ENCODE measurements around the gene CHAC1.

CHAC1 gene

DNA sequence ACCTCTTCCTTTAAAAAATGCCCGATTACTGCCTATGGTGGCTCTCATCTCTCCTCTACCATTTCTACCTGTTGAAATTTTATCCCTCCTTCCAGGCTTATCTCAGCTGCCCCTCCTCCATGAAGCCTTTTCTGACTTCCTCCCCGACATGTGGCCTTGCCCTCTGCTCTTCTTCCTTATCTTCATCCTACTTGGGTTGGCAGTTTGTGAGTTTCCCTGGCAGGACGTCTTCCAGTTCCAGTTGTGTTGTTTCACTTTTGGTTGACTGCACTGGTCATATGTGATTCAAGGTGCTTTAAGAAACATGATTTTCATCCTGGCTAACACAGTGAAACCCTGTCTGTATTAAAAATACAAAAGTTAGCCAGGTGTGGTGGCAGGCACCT lies 19.8 kb upstream of the CHAC1 start:
- no peaks in the 10 kb centered on the region for H3K79me2 ChIP-seq (ENCODE audit: insufficient read depth, low read length)
- H3K9ac ChIP-seq (ENCODE audit: low read length): no peak overlapping the region
- no peak overlapping the region for H3K4me3 ChIP-seq (ENCODE audit: low read depth, low read length, poor library complexity, severe bottlenecking)
- no peaks in the 10 kb centered on the region for H3K9me2 ChIP-seq (ENCODE audit: low read depth, low read length)
- no peaks in the 10 kb centered on the region for H3F3A ChIP-seq (ENCODE audit: insufficient read depth, low read length)
- H3K4me2 ChIP-seq (ENCODE audit: low read length): no peak overlapping the region
- no peaks in the 10 kb centered on the region for H3K9me3 ChIP-seq (ENCODE audit: low read length)
- H3K36me3 ChIP-seq (ENCODE audit: insufficient read depth, low read length): no peaks in the 10 kb centered on the region
- no peak overlapping the region for H2AFZ ChIP-seq (ENCODE audit: low read length)
- 0 out of 2 replicates have a peak, but pooled peaks cover 4% of the 10 kb centered on the region for H3K27me3 ChIP-seq (ENCODE audit: insufficient read depth, low read length)
- H3K27ac ChIP-seq (ENCODE audit: low read depth, low read length, poor library complexity, severe bottlenecking): no peak overlapping the region
- peaks cover 30% of the 10 kb centered on the region for H3K4me1 ChIP-seq (ENCODE audit: insufficient read depth, low read length, severe bottlenecking)
- TF ChIP-seq EZH2 (IDR thresholded peaks at IDR 0.05; ENCODE audit: borderline replicate concordance, low read length): no peak
- TF ChIP-seq, protein P1, sequence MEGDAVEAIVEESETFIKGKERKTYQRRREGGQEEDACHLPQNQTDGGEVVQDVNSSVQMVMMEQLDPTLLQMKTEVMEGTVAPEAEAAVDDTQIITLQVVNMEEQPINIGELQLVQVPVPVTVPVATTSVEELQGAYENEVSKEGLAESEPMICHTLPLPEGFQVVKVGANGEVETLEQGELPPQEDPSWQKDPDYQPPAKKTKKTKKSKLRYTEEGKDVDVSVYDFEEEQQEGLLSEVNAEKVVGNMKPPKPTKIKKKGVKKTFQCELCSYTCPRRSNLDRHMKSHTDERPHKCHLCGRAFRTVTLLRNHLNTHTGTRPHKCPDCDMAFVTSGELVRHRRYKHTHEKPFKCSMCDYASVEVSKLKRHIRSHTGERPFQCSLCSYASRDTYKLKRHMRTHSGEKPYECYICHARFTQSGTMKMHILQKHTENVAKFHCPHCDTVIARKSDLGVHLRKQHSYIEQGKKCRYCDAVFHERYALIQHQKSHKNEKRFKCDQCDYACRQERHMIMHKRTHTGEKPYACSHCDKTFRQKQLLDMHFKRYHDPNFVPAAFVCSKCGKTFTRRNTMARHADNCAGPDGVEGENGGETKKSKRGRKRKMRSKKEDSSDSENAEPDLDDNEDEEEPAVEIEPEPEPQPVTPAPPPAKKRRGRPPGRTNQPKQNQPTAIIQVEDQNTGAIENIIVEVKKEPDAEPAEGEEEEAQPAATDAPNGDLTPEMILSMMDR (IDR thresholded peaks at IDR 0.05; ENCODE audit: low read length): no peak
- H4K20me1 ChIP-seq (ENCODE audit: insufficient read depth, low read length): no peaks in the 10 kb centered on the region

DNA sequence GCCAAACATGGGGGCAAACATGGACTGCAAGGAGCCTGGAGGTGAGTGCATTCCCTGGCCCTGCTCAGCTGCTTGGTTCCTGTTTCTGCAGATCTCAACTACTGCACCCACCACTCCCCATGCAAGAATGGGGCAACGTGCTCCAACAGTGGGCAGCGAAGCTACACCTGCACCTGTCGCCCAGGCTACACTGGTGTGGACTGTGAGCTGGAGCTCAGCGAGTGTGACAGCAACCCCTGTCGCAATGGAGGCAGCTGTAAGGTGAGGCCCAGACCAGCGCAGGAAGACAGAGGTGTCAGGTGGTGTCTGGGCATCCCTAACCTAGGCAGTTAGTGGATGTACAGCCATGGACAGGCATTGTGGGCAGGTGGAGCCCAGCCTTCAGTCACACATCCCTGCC lies 18.8 kb upstream of the CHAC1 start:
- no peaks in the 10 kb centered on the region for H3K79me2 ChIP-seq (ENCODE audit: insufficient read depth, low read length)
- no peak overlapping the region for H2AFZ ChIP-seq (ENCODE audit: low read length)
- H3K4me3 ChIP-seq (ENCODE audit: low read depth, low read length, poor library complexity, severe bottlenecking): no peak overlapping the region
- H3K36me3 ChIP-seq (ENCODE audit: insufficient read depth, low read length): no peaks in the 10 kb centered on the region
- no peak for TF ChIP-seq EZH2 (IDR thresholded peaks at IDR 0.05; ENCODE audit: borderline replicate concordance, low read length)
- TF ChIP-seq, protein P1 (IDR thresholded peaks at IDR 0.05; ENCODE audit: low read length): no peak
- H3K9me2 ChIP-seq (ENCODE audit: low read depth, low read length): no peaks in the 10 kb centered on the region
- H4K20me1 ChIP-seq (ENCODE audit: insufficient read depth, low read length): no peaks in the 10 kb centered on the region
- no peak overlapping the region for H3K9ac ChIP-seq (ENCODE audit: low read length)
- H3K27ac ChIP-seq (ENCODE audit: low read depth, low read length, poor library complexity, severe bottlenecking): no peak overlapping the region
- H3K4me2 ChIP-seq (ENCODE audit: low read length): no peak overlapping the region
- H3K27me3 ChIP-seq (ENCODE audit: insufficient read depth, low read length): 0 out of 2 replicates have a peak, but pooled peaks cover 4% of the 10 kb centered on the region
- H3F3A ChIP-seq (ENCODE audit: insufficient read depth, low read length): no peaks in the 10 kb centered on the region
- no peaks in the 10 kb centered on the region for H3K9me3 ChIP-seq (ENCODE audit: low read length)
- peaks cover 21% of the 10 kb centered on the region for H3K4me1 ChIP-seq (ENCODE audit: insufficient read depth, low read length, severe bottlenecking)

DNA sequence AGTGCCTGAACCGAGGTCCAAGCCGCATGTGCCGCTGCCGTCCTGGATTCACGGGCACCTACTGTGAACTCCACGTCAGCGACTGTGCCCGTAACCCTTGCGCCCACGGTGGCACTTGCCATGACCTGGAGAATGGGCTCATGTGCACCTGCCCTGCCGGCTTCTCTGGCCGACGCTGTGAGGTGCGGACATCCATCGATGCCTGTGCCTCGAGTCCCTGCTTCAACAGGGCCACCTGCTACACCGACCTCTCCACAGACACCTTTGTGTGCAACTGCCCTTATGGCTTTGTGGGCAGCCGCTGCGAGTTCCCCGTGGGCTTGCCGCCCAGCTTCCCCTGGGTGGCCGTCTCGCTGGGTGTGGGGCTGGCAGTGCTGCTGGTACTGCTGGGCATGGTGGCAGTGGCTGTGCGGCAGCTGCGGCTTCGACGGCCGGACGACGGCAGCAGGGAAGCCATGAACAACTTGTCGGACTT lies 17.0 kb upstream of the CHAC1 start:
- H3K9me2 ChIP-seq (ENCODE audit: low read depth, low read length): no peaks in the 10 kb centered on the region
- H3K4me2 ChIP-seq (ENCODE audit: low read length): no peak overlapping the region
- H3K36me3 ChIP-seq (ENCODE audit: insufficient read depth, low read length): no peaks in the 10 kb centered on the region
- H3F3A ChIP-seq (ENCODE audit: insufficient read depth, low read length): no peaks in the 10 kb centered on the region
- H3K27ac ChIP-seq (ENCODE audit: low read depth, low read length, poor library complexity, severe bottlenecking): no peak overlapping the region
- H4K20me1 ChIP-seq (ENCODE audit: insufficient read depth, low read length): no peaks in the 10 kb centered on the region
- H3K9me3 ChIP-seq (ENCODE audit: low read length): no peaks in the 10 kb centered on the region
- H3K27me3 ChIP-seq (ENCODE audit: insufficient read depth, low read length): 0 out of 2 replicates have a peak, but pooled peaks cover 8% of the 10 kb centered on the region
- TF ChIP-seq, protein P1 (IDR thresholded peaks at IDR 0.05; ENCODE audit: low read length): no peak
- TF ChIP-seq EZH2 (IDR thresholded peaks at IDR 0.05; ENCODE audit: borderline replicate concordance, low read length): no peak
- peaks cover 7% of the 10 kb centered on the region for H3K4me1 ChIP-seq (ENCODE audit: insufficient read depth, low read length, severe bottlenecking)
- no peaks in the 10 kb centered on the region for H3K79me2 ChIP-seq (ENCODE audit: insufficient read depth, low read length)
- no peak overlapping the region for H2AFZ ChIP-seq (ENCODE audit: low read length)
- H3K9ac ChIP-seq (ENCODE audit: low read length): no peak overlapping the region
- H3K4me3 ChIP-seq (ENCODE audit: low read depth, low read length, poor library complexity, severe bottlenecking): no peak overlapping the region
